ENCODE results near the gene STYXL1. TPM values are rescaled to one million over a fixed set of nuclear protein-coding genes. Genes with fewer than 3 reads are reported as not detected.
"Not testable (repeated sequence)": the region's sequence is repeated elsewhere in the genome, so short reads cannot be mapped to it uniquely, and the experiment has no call there.

The STYXL1 gene
- total RNA-seq, 4 donors from 2014 or later = 8.7 to 18.1 (median 12.5) TPM

DNA sequence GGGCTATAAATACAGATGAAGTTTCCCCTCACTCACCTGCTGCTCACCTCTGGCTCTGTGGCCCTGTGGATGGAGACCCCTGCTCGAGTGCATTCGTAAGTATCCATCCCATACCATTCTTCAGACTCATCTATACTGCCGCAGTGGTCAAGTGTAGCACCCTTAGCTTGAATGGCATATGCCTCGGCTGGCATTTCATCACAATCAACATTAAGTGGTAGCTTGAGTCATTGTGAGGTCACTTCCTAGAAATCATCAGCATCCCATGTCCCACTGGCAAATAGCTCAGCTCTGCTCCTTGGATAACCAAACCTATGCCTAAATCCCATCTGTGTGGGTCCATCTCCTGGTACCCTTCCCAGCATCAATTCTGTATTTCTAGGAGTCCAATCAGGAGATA is 38.3 kb upstream of the STYXL1 start:
- Histone ChIP-seq H3K27me3 (peaks cover 6% of the 10 kb centered on the region), H3K27ac (no peak overlapping the region), H3K36me3 (no peaks in the 10 kb centered on the region), H3K4me1 (no peaks in the 10 kb centered on the region), H3K9me3 (no peaks in the 10 kb centered on the region), H3K4me3 (no peak overlapping the region)
- no peak for ATAC-seq
- 93% methylated on average over 4 of the region's 4 CpGs; no CpG with 5 or more reads in 1 of the 2 donors for WGBS, 2 donors (ENCODE audit: low coverage in 1 of 2)
- TF ChIP-seq POLR2A (IDR thresholded peaks at IDR 0.05) (no peak), POLR2AphosphoS5 (IDR thresholded peaks at IDR 0.05) (no peak), EP300 (IDR thresholded peaks at IDR 0.05) (no peak)
- TF ChIP-seq, protein P1, sequence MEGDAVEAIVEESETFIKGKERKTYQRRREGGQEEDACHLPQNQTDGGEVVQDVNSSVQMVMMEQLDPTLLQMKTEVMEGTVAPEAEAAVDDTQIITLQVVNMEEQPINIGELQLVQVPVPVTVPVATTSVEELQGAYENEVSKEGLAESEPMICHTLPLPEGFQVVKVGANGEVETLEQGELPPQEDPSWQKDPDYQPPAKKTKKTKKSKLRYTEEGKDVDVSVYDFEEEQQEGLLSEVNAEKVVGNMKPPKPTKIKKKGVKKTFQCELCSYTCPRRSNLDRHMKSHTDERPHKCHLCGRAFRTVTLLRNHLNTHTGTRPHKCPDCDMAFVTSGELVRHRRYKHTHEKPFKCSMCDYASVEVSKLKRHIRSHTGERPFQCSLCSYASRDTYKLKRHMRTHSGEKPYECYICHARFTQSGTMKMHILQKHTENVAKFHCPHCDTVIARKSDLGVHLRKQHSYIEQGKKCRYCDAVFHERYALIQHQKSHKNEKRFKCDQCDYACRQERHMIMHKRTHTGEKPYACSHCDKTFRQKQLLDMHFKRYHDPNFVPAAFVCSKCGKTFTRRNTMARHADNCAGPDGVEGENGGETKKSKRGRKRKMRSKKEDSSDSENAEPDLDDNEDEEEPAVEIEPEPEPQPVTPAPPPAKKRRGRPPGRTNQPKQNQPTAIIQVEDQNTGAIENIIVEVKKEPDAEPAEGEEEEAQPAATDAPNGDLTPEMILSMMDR (IDR thresholded peaks at IDR 0.05) = no peak

- H3K4me1 ChIP-seq, H3K9me3 ChIP-seq, H3K4me3 ChIP-seq, H3K27ac ChIP-seq, H3K36me3 ChIP-seq, ATAC-seq, H3K27me3 ChIP-seq: not testable (repeated sequence)
- WGBS, 2 donors (ENCODE audit: low coverage in 1 of 2) = 86 to 96% methylated on average over 2 of the region's 2 CpGs
Measured at GRCh38 chr7:76084115-76084514, 36.3 kb upstream of the STYXL1 start.

- WGBS, 2 donors (ENCODE audit: low coverage in 1 of 2) = 71 to 75% methylated on average over 4 to 5 of the region's 5 CpGs
- H3K9me3 ChIP-seq = peaks cover 0 to 2% (median 0%) of the 10 kb centered on the region in 3 donors
- H3K27ac ChIP-seq = no peak overlapping the region
- no peaks in the 10 kb centered on the region for H3K36me3 ChIP-seq
- H3K27me3 ChIP-seq = no peaks in the 10 kb centered on the region
- ATAC-seq = no peak
- no peak overlapping the region for H3K4me3 ChIP-seq
- TF ChIP-seq, protein P1 (IDR thresholded peaks at IDR 0.05) = no peak
- TF ChIP-seq POLR2A (IDR thresholded peaks at IDR 0.05) = no peak
- TF ChIP-seq EP300 (IDR thresholded peaks at IDR 0.05) = no peak
- no peak for TF ChIP-seq POLR2AphosphoS5 (IDR thresholded peaks at IDR 0.05)
- no peaks in the 10 kb centered on the region for H3K4me1 ChIP-seq
Measured at GRCh38 chr7:76080204-76080603, 32.4 kb upstream of the STYXL1 start.

DNA sequence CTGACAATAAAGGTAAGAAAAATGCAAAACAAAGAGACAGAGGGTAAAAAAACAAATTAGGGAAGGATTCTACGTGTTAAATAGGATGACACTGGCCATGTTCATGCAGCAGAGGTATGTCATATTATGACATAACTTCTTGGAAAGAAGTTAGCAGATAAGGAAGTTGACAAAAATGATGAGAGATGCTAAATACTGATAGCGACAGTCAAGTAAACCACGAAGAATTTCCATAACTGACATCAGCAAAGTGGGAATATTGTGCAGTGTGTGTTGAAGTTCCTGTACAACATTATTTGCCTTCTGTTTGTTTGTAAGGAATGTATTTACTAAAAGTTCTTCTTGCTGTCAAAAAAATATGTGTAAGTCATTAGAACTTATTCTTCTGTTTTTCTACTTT is 29.6 kb upstream of the STYXL1 start:
- 57 to 64% methylated on average over 3 of the region's 3 CpGs for WGBS, 2 donors (ENCODE audit: low coverage in 1 of 2)

GRCh38 chr7:76076995-76077394 is 29.2 kb upstream of the STYXL1 start:
- H3K4me1 ChIP-seq = no peaks in the 10 kb centered on the region
- H3K36me3 ChIP-seq = no peaks in the 10 kb centered on the region
- peaks cover 0 to 13% (median 0%) of the 10 kb centered on the region in 3 donors for H3K9me3 ChIP-seq
- H3K27me3 ChIP-seq = no peaks in the 10 kb centered on the region
- no peak for TF ChIP-seq POLR2AphosphoS5 (IDR thresholded peaks at IDR 0.05)
- TF ChIP-seq, protein P1 (IDR thresholded peaks at IDR 0.05) = no peak
- TF ChIP-seq POLR2A (IDR thresholded peaks at IDR 0.05) = no peak
- TF ChIP-seq EP300 (IDR thresholded peaks at IDR 0.05) = no peak
- no peak overlapping the region for H3K4me3 ChIP-seq
- H3K27ac ChIP-seq = no peak overlapping the region
- no peak for ATAC-seq
- WGBS, 2 donors (ENCODE audit: low coverage in 1 of 2) = 85% methylated on average over 2 to 6 of the region's 6 CpGs

More for the DNA sequence above, 29.6 kb upstream of the STYXL1 start:
- Histone ChIP-seq H3K36me3 (no peaks in the 10 kb centered on the region), H3K4me3 (no peak overlapping the region), H3K9me3 (peaks cover 0 to 13% (median 0%) of the 10 kb centered on the region in 3 donors), H3K27me3 (no peaks in the 10 kb centered on the region), H3K4me1 (no peaks in the 10 kb centered on the region), H3K27ac (no peak overlapping the region)
- no peak for ATAC-seq
- TF ChIP-seq POLR2AphosphoS5 (IDR thresholded peaks at IDR 0.05) (no peak), POLR2A (IDR thresholded peaks at IDR 0.05) (no peak), EP300 (IDR thresholded peaks at IDR 0.05) (no peak)
- TF ChIP-seq, protein P1 (IDR thresholded peaks at IDR 0.05) = no peak
